Cardiac fibroblast (primary cell): ENCODE results near the gene RPS6KB2.

ENCODE experiments used
- DNase-seq, 2 donors: peaks; one replicate each; pipeline versions ENCODE4 v3.0.0 to v3.0.0-alpha.2; 2010; ENCODE audit warnings: low read depth in 2 of 2
- H3K4me3 ChIP-seq, 2 donors: replicated peaks in 1 of 2; 1 replicate in 1 of 2; 2 replicates in 1 of 2; pipeline ENCODE4 v1.5.1; 2011; ENCODE audit warnings: low read depth in 2 of 2, low read length in 2 of 2, mild to moderate bottlenecking in 2 of 2, moderate library complexity in 1 of 2
- CTCF ChIP-seq: IDR thresholded peaks from one replicate; pipeline ENCODE4 v1.5.1; 2011; ENCODE audit warnings: low read depth, mild to moderate bottlenecking, low read length, inconsistent platforms

The RPS6KB2 gene

GRCh38 chr11:67392183-67392715, 36.0 kb upstream of the RPS6KB2 start:
- peak overlapping the region; percentile 85 to 94 for H3K4me3 ChIP-seq
- no peak for DNase-seq
- TF ChIP-seq CTCF, result no peak

GRCh38 chr11:67393437-67393836, 34.9 kb upstream of the RPS6KB2 start:
- no peak overlapping the region for H3K4me3 ChIP-seq
- no peak for TF ChIP-seq CTCF
- no peak for DNase-seq

- no peak for TF ChIP-seq CTCF
- H3K4me3 ChIP-seq, result no peak overlapping the region
- no peak for DNase-seq
Observed at GRCh38 chr11:67393990-67394389, 34.3 kb upstream of the RPS6KB2 start.

- TF ChIP-seq CTCF, result no peak
- H3K4me3 ChIP-seq, result no peak overlapping the region
- no peak for DNase-seq
Observed at GRCh38 chr11:67395555-67396258, 32.6 kb upstream of the RPS6KB2 start.

- TF ChIP-seq CTCF, result no peak
- no peak overlapping the region for H3K4me3 ChIP-seq
- DNase-seq, result no peak
Observed at GRCh38 chr11:67396259-67396581, 32.1 kb upstream of the RPS6KB2 start.

GRCh38 chr11:67396587-67397389, 31.5 kb upstream of the RPS6KB2 start:
- DNase-seq, result no peak
- no peak for TF ChIP-seq CTCF

More at GRCh38 chr11:67396587-67397389, 31.5 kb upstream of the RPS6KB2 start:
- H3K4me3 ChIP-seq, result no peak overlapping the region
